Measurements from ENCODE around the gene OGFR.

DNA sequence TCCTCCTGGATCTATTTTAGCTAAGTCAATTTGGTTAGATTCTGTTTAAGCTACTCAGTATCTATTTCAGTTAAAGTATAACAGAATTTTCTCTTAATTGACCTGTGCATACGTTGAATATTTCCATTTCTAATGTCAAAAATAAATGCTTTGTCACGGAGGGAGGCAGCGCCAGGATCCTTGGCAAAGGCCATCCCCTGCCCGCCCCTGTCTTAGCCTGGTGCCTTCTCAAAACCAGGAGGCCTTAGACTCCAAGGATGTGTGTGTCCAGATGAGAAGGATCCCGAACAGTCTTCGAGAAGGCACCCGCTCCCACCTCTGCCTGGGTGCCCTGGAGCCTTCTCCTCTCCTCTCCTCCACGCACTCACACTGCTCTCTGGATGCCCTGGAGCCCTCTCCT lies 34.6 kb downstream of the OGFR start:
- TF ChIP-seq, protein P1, sequence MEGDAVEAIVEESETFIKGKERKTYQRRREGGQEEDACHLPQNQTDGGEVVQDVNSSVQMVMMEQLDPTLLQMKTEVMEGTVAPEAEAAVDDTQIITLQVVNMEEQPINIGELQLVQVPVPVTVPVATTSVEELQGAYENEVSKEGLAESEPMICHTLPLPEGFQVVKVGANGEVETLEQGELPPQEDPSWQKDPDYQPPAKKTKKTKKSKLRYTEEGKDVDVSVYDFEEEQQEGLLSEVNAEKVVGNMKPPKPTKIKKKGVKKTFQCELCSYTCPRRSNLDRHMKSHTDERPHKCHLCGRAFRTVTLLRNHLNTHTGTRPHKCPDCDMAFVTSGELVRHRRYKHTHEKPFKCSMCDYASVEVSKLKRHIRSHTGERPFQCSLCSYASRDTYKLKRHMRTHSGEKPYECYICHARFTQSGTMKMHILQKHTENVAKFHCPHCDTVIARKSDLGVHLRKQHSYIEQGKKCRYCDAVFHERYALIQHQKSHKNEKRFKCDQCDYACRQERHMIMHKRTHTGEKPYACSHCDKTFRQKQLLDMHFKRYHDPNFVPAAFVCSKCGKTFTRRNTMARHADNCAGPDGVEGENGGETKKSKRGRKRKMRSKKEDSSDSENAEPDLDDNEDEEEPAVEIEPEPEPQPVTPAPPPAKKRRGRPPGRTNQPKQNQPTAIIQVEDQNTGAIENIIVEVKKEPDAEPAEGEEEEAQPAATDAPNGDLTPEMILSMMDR (IDR thresholded peaks at IDR 0.05): no peak
- TF ChIP-seq EZH2 (IDR thresholded peaks at IDR 0.05) (no peak), EZH2phosphoT487 (IDR thresholded peaks at IDR 0.05) (no peak)

All from neural progenitor cell (in vitro differentiated cells).